Activated CD8-positive, alpha-beta memory T cell treated with anti-CD3 and anti-CD28 coated beads for 48 hours (primary cell): ENCODE measurements around the gene PCNX2.

ENCODE experiments used
- DNase-seq, 3 experiments: peaks; one replicate each; pipeline ENCODE4 v3.0.0-alpha.2; 2020; ENCODE audit warnings: low read depth in 2 of 3, low spot score in 2 of 3

PCNX2 gene

DNA sequence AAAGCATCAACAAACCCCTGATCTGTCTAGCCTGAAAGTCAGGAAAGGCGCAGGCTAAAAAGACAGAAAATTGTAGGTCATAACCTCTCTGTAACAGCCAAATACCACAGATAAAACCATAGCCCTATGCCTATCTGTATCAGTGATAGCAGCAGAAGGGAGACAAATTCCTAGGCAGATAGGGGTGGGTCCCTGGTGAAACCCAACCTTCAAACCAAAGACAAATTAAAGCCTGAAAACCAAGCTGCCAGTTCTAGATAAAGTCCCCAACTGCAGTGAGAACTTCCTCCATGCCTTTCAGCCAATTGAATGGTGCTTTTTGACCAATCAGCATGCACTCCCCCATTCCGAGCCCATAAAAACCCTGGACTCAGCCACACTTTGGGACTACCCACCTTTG, 229.8 kb downstream of the PCNX2 start:
- no peak for DNase-seq

DNA sequence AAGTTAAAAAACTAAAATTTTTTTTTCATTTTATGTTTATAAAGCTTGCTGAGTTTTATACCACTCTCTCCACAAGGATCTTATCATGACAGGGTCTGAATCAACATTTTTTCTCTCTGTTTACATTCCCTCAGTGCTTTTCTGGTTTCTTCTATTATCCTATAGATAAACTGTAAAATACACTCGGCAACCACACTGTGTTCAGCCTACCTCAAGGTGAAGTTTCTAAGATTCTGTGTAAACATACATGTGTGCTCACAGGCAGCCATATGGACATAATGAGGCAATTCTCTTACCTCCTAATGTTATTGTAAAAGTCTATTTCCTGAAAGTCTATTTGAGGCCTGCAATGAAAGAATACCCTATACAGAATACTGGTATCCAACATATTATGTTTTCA, 230.5 kb downstream of the PCNX2 start:
- DNase-seq = no peak

DNA sequence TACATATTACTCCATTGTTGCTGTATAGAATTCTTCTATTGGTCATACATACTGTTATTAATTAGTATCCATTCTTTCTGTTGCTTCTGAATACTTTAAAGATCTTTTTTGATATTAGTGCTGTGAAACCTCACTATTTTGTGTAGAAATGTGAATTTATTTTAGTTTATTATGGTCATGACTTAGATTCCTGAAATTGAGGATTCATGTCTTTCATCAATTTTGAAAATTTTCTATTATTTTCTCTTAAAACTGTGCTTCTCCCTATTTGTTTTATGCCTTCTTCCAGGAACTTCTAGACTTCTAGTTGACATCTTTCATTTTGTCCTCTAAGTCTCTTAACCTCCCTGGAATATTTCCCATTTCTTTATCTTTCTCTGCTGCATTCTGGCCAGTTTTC, 232.1 kb downstream of the PCNX2 start:
- DNase-seq = no peak

DNA sequence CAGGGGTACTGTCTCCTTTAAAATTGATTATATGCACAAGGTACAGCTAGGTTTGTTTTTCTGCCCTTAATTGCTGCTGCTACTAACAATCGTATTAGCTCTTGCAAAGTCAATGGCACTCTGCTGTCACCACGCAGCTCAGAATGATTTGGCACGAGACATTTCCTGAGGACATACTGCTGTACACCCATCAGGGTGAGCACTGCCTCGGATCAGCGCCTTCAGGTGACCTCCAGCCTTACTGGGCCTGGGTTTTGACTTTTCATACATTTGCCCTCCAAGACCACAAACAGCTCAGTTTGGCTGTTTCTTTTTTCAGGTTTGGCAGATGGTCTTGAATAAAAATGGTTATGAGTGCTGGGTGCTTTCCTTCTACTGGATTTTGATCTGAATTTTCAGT, 234.3 kb downstream of the PCNX2 start:
- DNase-seq = no peak

DNA sequence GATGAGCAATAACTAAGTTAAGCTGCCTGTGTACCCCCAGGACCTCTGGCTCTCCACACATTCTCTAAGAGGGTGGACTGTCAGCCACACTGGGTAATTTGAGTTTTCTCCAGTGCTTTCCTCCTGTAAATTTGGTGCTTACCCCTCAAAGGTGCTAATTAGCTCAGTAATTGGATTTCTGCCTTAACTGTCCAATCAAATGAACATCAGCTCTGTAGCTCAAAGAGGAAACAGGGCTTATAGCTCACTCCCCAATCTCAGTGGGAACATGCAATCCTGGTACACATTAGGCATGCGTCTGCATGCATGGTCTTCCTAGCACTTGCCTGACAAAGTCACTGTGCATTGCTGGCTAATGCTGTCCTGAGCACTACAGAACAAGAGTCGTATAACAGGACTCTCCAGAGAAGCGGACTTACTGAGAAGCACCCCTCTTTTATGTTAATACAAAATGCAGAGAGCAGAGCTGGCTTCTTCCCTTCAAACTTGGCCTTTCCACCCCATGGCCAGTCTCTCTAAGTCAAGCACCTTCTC, 235.0 kb downstream of the PCNX2 start:
- DNase-seq = no peak

DNA sequence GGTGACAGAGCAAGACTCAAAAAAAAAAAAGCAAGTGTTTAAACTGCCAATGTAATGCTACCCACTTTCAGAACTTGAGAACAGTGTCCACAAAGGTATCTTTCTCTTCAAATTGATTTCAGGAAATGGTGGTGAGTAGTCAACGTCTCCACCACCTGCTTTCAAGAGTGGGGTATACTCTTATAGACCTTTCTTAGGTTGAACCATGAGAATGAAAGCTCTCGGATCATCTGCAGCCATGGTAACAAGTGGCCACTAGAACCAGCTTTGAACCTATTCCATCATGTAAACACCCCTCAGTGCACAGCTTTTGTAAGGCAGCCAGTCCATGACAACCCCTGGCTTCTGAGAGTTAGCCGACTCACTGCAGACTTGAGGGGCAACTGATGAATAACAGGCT, 237.7 kb downstream of the PCNX2 start:
- no peak for DNase-seq

DNA sequence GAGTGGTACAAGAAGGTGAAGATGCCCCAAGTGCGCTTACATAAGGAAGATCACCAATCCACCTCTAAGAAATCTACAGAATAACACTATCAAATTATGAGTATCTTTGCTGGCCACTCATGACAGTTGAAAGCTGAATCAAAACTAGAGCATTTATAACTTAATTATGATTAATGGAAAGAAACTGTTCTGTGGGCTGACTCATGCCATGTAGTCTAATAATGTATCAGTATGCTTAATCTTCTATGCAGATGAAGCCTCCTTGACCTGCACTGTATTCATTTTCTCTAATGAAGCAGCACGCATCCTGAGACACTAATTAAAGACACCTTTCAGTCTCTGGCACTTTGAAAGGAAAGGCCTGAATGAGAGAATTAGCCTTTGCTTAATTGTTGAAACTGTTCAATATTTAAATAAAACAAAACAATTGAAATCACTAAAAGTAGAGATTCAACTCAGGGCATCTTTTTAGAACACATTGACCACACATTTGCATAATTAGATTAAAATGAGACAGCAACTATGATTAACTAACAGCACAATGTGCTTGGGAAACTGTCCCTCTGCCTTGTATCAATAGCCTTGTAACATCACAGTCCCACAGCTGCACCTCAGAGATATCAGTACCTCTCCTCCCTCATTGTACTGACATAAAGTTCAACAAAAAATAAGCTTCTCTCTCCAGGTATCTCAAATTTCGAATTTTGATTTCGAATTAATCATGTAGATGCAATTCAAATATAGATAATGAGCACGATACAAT, 239.5 kb downstream of the PCNX2 start:
- no peak for DNase-seq

DNA sequence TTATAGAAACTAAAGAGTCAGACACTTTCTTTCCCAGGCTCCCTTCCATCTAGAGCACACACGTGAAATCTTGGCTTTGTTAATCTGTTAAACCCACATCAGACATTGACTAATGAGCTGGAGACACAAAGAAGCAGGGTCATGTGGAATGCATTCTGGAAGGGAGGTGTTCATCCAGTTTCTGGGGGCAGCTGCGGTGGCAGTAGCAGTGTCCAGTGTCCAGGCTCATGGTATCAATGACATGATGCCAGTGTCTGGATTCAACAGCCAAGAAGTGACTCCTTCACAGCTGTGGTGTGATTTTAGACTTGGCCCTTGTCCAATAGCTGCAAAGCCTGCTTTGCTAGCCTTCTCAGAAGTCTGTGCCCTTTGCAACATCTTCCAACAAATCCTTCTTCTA, 249.9 kb downstream of the PCNX2 start:
- DNase-seq = no peak

DNA sequence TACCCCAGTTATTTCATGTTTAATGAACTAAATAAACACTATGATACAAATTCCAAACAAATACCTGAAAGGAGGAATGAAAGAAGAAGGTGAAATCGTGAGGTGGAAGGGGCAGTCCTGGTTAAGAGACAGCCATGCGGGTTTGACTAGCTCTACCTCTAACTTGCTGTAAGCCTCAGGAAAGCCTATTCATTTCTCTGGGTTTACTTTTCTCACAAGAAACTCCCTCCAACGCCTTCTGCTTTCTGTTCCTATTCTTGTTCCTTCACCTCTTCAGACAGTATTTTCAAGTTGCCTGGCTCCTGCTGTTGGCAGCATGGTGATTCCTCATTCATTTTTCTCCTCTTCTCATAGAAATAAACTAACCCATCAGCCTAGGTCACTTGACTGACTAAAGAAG, 252.7 kb downstream of the PCNX2 start:
- no peak for DNase-seq

DNA sequence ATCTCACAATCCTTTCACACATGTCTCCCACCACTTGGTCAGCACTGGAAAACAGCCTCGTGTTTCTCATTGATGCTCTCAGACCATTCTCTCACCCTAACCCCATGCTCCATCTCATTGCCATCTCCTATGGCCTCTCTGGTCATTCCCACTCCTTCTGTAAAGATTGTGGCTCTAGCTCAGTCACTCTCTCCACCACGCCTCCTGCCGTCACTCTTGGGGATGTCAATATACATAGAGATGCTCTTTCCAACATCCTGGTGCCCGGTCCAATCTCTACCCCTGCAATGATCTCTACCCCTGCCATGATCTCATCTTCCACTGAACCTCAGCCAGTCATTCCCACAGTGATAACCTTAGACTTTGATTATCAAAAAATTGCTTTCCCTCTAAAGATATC, 255.0 kb downstream of the PCNX2 start:
- DNase-seq = no peak

DNA sequence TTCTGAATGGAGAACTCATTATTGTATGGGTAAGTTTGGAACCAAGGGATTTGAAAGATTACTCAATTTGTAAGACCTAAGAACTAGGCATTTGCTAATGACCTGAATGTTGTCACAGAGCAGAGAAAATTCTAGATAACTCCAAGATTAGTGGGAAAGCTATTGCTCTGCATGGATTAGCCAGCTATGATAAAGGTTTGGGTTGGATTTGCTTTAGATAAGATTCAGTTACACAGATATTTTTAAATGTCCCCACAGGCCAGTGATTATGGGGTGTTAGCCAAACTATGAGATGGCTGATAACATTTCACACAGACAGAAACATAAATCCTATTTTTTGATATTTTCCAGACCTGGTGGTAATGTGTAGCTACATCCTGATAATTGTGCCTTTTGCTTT, 256.9 kb downstream of the PCNX2 start:
- no peak for DNase-seq

DNA sequence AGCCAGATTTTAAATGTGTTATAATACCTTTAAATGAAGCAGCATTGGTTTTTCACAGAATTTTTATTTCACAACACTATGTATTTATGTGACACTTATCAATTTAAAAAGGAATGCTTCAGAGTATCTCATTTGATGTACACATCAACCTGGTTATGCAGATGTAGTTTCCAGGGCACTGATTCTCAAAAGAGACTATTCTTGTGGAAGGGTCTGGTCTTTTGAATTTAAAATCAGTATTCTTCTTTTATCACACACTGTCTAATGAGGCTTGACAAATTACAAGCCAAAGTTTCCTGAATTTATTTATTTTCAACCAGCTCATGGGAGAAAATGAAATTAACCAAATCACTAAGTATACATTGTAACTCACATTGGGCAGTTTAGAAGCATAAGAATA, 257.7 kb downstream of the PCNX2 start:
- no peak for DNase-seq

DNA sequence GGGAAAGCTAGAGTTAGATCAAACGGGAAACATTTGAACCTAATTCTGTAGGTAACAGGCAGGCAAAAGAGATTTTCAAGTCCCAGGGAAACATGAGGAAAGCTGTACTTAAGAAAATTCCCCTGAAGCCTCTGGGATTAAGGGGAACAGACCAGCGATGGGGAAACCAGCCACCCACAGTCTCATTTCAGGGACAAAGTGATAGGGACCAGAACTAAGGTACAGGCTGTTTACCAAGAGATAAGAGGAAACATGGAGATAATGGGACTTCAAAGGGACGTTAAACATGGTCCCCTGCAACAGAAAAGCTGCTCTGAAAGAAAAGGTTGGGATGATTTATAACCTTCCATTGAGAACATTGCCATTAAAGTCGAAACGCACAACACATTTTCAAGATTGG, 260.7 kb downstream of the PCNX2 start:
- no peak for DNase-seq

DNA sequence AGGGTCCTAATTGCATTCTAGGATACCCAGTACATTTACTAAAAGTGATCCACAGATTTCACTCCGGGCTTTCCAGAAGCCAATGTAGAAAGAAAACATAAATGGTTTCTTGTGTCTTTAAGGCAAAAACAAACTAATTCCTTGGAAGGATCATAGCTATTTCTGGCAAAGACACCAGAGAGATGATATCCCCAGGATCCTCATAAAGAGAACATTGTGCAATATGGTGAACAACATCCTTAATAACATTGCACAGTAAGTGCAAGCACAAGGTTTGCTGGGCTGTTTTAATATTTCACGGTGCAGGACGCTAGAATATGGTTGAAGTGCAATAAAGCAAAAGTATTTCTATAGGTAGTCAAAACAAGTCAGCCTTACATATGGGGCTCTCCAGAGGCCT, 262.2 kb downstream of the PCNX2 start:
- DNase-seq = no peak

DNA sequence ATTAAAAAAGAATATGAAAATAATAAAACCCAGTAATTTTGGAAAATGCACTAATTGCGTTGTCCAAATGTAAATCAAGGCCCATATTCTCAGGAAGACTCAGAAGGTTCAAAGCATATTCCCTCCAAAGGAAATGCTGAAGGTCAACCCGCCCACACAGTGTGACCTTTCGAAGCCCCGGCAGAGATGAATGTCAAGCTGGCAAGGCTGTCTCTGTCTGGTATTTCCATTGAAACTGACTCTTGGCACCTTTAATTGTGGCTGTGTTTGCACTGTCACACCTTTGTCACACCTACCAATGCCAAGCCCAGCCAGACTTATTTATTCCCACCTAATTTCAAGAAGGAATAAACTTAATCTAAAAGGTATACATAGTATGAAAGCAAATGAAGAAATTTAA, 262.6 kb downstream of the PCNX2 start:
- no peak for DNase-seq

DNA sequence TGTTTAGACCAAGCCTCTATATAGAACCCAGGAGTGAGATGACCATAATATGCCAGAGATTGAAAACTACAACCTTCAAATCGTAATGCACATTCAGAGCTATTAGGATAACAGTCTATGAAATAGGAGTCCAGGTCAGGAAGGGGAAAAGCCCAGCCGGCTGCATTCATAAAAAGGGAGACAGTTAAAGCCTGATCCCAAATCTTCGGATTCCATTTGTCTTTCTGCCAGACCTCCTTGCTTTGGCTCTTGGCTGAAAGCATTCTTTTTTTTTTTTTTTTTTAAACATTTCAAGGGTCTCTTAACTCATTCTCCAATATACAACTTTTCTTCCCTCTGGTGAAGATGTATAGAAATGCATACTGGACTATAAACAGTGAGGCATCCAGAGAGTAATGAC, 264.0 kb downstream of the PCNX2 start:
- no peak for DNase-seq

DNA sequence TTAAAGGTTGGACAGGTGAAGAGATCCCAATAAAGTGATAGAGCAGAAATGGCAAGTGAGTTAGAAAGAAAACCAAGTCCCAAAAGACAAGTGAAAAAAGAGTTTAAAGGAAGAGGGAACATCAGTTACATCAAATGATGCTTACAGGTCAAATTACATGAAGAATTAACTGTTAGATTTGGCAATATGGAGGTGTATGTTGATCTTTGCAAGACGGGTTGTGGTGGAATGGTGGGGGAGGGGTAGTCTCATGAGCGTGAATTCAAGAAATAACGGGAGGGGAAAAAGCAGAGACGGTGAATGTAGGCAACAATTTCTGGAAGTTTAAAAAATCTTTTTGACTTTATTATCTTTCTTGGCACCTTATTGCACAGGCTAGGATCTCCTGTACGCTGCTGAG, 268.5 kb downstream of the PCNX2 start:
- DNase-seq = no peak

DNA sequence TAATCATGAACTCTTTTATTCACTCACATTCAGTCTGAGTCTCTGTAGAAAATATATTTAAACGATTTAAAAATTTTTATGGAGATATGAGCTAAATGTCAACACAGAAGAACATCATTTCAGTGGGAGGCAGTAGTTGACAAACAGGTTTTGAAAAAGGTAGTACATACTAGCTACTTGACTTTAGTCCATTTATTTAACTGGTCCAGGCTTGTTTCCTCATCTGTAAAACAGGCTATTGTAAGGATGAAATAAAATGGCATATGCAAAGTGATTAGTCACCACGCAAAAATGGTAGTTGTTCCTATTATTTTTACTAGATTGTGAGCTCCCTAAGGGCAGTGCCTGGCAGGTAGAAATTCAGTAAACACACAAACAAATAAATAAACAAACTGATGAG, 270.0 kb downstream of the PCNX2 start:
- DNase-seq = no peak

DNA sequence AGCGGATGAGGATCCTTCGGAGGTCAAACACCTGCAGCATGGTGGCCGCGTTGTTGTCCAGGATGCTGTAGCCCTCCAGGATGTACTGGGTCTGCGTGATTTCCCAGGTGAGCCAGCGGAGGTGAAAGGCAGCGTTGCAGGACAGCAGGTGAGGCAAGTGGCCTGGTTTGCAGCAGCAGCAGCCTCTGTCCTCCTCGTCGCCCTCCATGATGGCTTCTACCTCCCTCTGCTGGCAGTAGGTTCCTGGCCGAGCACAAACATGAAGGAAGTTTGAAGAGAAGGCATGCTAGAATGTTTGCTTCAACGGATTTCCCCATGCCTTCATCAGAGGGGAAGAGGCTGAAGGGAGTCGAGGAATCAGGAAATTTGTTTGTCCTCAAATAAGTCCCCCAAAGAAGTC, 270.4 kb downstream of the PCNX2 start:
- no peak for DNase-seq

DNA sequence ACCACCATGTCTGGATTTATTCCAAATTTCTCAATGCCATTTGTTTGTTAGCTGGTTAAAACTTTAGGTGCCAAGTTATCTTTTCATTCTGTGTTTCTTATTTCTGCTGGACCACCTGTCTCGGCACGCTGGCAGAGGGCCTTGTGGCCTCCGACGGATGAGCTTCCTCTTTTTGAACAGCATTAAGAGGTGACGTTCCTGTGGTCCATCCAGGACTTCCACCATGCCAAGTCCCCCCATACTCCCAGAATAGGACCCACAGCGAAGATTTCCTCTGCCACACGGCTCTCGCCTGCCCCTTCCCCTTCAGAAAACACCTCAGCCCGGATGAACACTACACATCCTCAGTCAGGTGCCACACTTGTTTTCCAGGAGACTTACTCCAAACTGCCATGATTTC, 271.3 kb downstream of the PCNX2 start:
- no peak for DNase-seq

DNA sequence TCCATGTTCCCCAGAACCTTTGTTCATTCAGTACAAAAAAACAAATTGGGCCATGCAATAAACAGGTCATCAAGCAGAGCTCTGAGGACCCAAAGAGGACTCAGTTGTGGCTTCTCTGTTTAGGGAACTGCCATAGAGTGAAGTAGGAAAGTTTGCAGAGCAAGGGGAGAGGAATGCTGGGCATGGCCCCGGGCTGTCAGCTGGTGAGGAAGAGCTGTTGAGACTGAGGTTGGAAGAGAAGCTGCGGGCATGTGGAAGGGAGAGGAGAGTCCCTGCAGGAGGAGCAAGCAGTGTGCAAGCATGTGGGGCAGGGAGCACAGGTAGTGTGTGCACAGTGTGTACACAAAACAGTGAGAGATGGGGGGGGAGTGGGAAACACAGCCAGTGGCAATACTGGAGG, 273.3 kb downstream of the PCNX2 start:
- DNase-seq = no peak

DNA sequence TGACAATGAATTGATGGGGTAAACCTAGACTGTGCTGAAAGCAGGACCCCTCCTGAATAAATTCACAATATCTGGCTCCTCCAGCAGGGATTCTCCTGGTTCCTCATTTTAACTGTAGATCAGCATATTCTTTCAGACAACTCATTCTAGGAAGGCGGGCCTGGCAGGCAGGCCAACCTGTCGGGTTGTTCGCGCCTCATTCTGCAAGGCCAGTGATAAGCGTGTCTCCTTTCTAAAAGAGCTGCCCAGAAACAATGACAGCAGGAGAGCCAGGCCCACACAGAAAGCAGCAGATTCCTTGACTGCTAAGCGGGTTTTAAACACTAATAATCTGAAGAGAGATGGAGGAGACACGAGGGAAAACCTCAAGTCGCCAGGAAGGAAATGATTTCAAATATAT, 275.1 kb downstream of the PCNX2 start:
- DNase-seq = no peak

DNA sequence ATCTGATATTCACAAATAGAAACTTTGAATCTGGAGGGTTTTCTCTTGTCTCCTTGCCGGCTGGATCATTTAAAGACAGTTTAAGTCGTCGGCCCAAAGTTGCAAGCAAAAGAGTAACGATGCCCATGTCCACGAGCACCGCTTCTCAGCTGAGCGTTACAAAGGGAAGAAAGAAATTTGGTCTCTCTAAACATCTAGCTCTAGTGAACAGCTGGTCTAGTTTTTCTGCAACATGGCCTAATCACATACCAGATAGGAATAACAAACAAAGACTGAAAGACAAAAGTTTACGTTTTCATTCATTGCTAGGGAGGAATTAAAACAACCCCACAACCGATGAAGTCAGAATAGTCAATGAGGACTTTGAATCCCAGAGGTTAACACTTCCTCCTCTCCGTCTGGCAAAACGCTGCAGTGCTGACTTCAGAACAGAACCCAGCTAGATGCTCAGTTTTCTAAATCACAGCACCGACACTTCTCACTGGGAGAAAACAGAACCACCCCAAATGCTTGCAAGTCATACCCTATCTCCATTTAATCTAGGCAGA, 275.7 kb downstream of the PCNX2 start:
- DNase-seq = no peak
